ENCODE data around the gene ZFHX3. TPM values are rescaled to one million over a fixed set of nuclear protein-coding genes. Genes with fewer than 3 reads are reported as not detected.

The ZFHX3 gene
- total RNA-seq, 2 donors from 2014 or later, result 0.79 to 2.2 TPM

DNA sequence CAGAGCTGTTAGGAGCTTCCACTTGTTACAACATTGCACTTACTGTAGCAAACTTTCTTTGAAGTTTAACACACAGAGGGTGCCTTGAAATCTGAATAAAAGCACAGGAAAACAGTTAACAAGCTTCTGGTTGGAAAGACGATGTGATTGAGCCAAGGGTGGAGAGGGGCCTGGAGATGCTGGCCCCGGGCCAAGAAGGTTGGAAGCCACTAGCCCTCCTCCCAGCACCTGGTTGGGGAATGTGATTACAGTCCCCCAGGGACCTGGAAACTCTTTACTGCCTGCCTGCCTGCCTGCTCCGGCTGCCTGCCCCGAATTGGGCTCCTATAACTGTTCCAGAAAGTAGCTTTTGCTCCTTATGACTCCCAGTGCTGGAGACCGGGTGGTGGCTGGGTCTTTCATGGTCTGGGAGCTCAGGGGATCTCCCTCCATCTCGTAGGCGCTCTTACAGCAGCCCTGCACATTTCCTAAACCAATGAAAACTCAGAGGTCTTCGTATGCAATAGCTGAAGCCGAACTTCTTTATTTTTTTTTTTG, 48.0 kb upstream of the ZFHX3 start:
- no peak for DNase-seq

GRCh38 chr16:73095142-73095820, 47.4 kb upstream of the ZFHX3 start:
- H3K27me3 Mint-ChIP-seq (ENCODE audit: insufficient read depth), result peaks cover 11% of the 10 kb centered on the region
- Histone ChIP-seq H3K27me3 (ENCODE audit: control insufficient read depth, insufficient read depth, low read length, poor library complexity, severe bottlenecking) (no peaks in the 10 kb centered on the region), H3K9me3 (ENCODE audit: control insufficient read depth, low read length) (no peaks in the 10 kb centered on the region), H3K36me3 (ENCODE audit: control insufficient read depth, insufficient read depth, low read length) (no peaks in the 10 kb centered on the region), H3K27ac (ENCODE audit: low read depth, low read length) (no peak overlapping the region), H3K4me3 (ENCODE audit: low read length) (no peak overlapping the region), H3K9ac (ENCODE audit: extremely low read depth, low read length, poor library complexity, severe bottlenecking) (no peak overlapping the region), H3K4me1 (ENCODE audit: control insufficient read depth, insufficient read depth, low read length) (no peaks in the 10 kb centered on the region)
- H3K27ac Mint-ChIP-seq, result no peak overlapping the region
- 96 to 97% methylated on average over 3 to 4 of the region's 6 CpGs for WGBS, 2 experiments (ENCODE audit: insufficient coverage in 1 of 2, insufficient read length in 1 of 2)
- no peaks in the 10 kb centered on the region for H3K9me3 Mint-ChIP-seq
- no peak overlapping the region for H3K4me3 Mint-ChIP-seq
- H3K36me3 Mint-ChIP-seq (ENCODE audit: low read depth), result no peaks in the 10 kb centered on the region
- DNase-seq, result no peak
- TF ChIP-seq, protein P1, sequence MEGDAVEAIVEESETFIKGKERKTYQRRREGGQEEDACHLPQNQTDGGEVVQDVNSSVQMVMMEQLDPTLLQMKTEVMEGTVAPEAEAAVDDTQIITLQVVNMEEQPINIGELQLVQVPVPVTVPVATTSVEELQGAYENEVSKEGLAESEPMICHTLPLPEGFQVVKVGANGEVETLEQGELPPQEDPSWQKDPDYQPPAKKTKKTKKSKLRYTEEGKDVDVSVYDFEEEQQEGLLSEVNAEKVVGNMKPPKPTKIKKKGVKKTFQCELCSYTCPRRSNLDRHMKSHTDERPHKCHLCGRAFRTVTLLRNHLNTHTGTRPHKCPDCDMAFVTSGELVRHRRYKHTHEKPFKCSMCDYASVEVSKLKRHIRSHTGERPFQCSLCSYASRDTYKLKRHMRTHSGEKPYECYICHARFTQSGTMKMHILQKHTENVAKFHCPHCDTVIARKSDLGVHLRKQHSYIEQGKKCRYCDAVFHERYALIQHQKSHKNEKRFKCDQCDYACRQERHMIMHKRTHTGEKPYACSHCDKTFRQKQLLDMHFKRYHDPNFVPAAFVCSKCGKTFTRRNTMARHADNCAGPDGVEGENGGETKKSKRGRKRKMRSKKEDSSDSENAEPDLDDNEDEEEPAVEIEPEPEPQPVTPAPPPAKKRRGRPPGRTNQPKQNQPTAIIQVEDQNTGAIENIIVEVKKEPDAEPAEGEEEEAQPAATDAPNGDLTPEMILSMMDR (conservative IDR thresholded peaks at IDR 0.05), result no peak
- no peaks in the 10 kb centered on the region for H3K4me1 Mint-ChIP-seq

More for the DNA sequence above, 48.0 kb upstream of the ZFHX3 start:
- H3K9me3 ChIP-seq (ENCODE audit: control insufficient read depth, low read length), result no peaks in the 10 kb centered on the region
- no peaks in the 10 kb centered on the region for H3K36me3 ChIP-seq (ENCODE audit: control insufficient read depth, insufficient read depth, low read length)
- no peak overlapping the region for H3K4me3 Mint-ChIP-seq
- H3K9me3 Mint-ChIP-seq, result no peaks in the 10 kb centered on the region
- no peaks in the 10 kb centered on the region for H3K4me1 ChIP-seq (ENCODE audit: control insufficient read depth, insufficient read depth, low read length)
- H3K4me3 ChIP-seq (ENCODE audit: low read length), result no peak overlapping the region
- H3K27me3 ChIP-seq (ENCODE audit: control insufficient read depth, insufficient read depth, low read length, poor library complexity, severe bottlenecking), result no peaks in the 10 kb centered on the region
- peaks cover 12% of the 10 kb centered on the region for H3K27me3 Mint-ChIP-seq (ENCODE audit: insufficient read depth)
- no peak overlapping the region for H3K9ac ChIP-seq (ENCODE audit: extremely low read depth, low read length, poor library complexity, severe bottlenecking)
- H3K27ac ChIP-seq (ENCODE audit: low read depth, low read length), result no peak overlapping the region
- WGBS, 2 experiments (ENCODE audit: insufficient coverage in 1 of 2, insufficient read length in 1 of 2), result 72 to 83% methylated on average over 8 to 9 of the region's 9 CpGs
- no peak overlapping the region for H3K27ac Mint-ChIP-seq
- no peaks in the 10 kb centered on the region for H3K36me3 Mint-ChIP-seq (ENCODE audit: low read depth)
- no peaks in the 10 kb centered on the region for H3K4me1 Mint-ChIP-seq
- TF ChIP-seq, protein P1 (conservative IDR thresholded peaks at IDR 0.05), result no peak

DNA sequence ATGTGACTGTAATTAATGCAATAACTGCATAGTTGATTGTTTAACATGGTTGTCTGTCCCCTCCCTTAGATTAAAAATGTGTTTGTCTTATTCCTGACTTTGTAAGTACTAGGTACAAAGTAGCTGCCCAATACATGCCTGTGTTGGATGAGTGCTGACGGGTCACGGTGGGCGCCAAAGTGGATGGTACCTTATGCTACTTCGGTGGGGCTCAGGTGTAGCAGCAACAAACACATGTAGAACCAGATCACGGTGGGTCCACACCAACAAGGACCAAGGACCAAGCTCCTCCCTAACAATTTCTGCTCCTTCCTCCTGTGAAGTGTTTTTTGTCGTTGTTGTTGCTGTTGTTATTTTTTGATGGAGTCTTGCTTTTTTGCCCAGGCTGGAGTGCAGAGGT, 46.4 kb upstream of the ZFHX3 start:
- peaks cover 11% of the 10 kb centered on the region for H3K27me3 Mint-ChIP-seq (ENCODE audit: insufficient read depth)
- TF ChIP-seq, protein P1 (conservative IDR thresholded peaks at IDR 0.05), result no peak

More for the DNA sequence above, 46.4 kb upstream of the ZFHX3 start:
- no peak overlapping the region for H3K9ac ChIP-seq (ENCODE audit: extremely low read depth, low read length, poor library complexity, severe bottlenecking)
- no peaks in the 10 kb centered on the region for H3K9me3 ChIP-seq (ENCODE audit: control insufficient read depth, low read length)
- H3K4me3 Mint-ChIP-seq, result no peak overlapping the region
- DNase-seq, result no peak
- H3K27ac ChIP-seq (ENCODE audit: low read depth, low read length), result no peak overlapping the region
- H3K36me3 ChIP-seq (ENCODE audit: control insufficient read depth, insufficient read depth, low read length), result no peaks in the 10 kb centered on the region
- no peak overlapping the region for H3K27ac Mint-ChIP-seq
- H3K4me1 ChIP-seq (ENCODE audit: control insufficient read depth, insufficient read depth, low read length), result no peaks in the 10 kb centered on the region
- H3K4me1 Mint-ChIP-seq, result no peaks in the 10 kb centered on the region
- H3K36me3 Mint-ChIP-seq (ENCODE audit: low read depth), result no peaks in the 10 kb centered on the region
- 93 to 97% methylated on average over 4 to 6 of the region's 6 CpGs for WGBS, 2 experiments (ENCODE audit: insufficient coverage in 1 of 2, insufficient read length in 1 of 2)
- H3K27me3 ChIP-seq (ENCODE audit: control insufficient read depth, insufficient read depth, low read length, poor library complexity, severe bottlenecking), result no peaks in the 10 kb centered on the region
- no peaks in the 10 kb centered on the region for H3K9me3 Mint-ChIP-seq
- H3K4me3 ChIP-seq (ENCODE audit: low read length), result no peak overlapping the region
